Activated T-helper 1 cell treated with Interleukin-2 at 50 U/mL for 16 hours (primary cell): ENCODE measurements around the gene SUPT3H.
"Not testable (repeated sequence)": the region's sequence is repeated elsewhere in the genome, so short reads cannot be mapped to it uniquely, and the experiment has no call there.

Source experiments
- DNase-seq: peaks from one replicate; pipeline ENCODE4 v3.0.0-alpha.2; 2020; ENCODE audit warnings: low read depth

SUPT3H gene

DNA sequence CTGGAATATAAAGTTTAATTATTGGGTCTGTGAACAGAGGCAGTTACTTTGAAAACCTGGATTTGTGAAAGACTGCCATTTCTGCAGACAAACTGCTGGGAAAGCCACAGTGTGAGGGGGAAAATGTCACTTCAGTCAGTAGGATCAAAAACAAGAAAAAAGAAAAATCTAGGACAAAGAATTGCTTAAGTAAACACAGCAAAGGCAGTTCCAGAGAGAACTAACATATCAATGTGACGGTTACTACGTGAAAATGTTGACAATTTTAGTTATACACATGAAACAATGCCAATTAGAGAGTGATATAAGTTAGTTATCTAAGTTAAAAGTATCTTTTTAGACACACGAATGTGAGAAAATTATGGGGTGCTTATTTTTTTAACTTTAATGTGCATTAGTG, 320.0 kb downstream of the SUPT3H start:
- no peak for DNase-seq

DNA sequence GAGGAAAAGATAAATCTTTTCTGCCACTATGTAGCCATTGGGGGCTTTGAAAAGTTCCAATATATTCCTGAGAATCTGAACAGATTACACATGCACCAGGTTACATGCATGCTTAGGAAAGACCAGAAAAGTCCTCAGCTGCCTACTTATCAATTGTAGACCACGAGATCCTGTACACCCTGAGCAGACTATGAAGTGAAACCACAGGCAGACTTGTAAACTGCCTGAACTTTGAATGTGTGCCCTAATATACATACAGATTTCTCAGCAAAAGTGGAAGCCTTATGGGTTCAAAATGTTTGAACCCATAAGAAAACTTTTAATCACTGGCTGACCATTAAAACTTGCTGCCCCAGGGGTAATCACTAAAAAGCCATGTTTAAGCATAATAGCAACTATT, 323.1 kb downstream of the SUPT3H start:
- no peak for DNase-seq

DNA sequence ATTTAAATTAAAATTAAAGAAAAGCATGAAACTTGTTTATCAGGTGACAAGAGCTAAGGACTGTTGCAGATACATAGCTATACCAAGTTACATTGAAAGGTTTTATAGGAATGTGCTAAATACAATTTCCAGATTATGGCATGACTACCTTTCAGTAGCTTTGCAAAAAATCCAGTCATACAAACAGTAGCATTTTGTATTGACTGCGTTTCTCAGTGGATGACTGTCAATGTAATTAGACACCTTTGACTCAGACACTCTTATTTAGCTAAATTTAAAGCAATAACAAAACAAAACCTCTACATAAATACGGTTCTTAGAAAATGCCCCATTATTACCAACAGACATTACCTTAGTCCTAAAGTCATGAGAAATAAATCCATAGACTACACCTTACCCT, 325.4 kb downstream of the SUPT3H start:
- DNase-seq: no peak

DNA sequence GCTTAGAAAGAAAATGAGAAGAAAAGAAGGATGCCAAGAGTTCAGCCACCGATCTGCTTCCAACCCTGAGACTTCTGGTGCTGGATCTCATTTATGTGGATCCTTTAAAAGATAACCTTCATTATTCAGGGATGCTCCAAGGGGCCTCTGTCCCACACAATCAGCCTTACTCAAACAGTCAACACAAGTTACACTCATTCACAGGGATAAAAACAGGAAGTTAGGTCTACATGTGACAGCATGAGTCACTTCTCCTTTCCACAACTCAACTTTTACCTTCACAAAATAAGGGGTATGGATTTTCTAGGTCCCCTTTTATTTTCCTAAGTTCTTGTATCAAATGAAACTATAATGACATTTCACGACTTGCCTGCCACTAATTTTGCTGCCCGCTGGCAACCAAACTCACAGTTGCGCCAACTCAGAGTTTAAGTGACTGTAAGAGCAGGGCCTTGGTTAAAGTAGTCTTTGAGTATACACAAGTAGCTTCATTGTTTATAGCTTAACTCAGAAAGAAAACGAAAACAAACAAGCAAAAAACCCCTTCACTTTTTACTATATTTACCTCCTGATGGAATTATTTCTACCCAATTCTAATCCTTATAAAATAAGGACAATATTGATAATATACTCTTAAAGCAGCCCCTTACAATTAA, 328.4 kb downstream of the SUPT3H start:
- DNase-seq: no peak

DNA sequence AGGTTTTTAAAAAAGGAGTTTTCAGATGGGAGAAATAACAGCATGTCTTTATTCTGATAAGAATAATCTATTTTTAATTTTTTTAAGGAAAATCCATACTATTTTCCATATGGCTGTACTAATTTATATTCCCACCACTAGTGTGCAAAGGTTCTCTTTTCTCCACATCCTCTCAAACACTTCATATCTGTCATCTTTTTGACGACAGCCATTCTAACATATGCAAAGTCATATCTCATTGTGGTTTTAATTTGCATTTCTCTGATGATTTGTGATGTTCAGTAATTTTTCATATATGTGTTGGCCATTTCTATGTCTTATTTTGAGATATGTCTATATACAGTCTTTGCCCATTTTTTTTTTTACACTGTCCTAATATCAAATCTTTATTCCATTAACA, 330.2 kb downstream of the SUPT3H start:
- no peak for DNase-seq

DNA sequence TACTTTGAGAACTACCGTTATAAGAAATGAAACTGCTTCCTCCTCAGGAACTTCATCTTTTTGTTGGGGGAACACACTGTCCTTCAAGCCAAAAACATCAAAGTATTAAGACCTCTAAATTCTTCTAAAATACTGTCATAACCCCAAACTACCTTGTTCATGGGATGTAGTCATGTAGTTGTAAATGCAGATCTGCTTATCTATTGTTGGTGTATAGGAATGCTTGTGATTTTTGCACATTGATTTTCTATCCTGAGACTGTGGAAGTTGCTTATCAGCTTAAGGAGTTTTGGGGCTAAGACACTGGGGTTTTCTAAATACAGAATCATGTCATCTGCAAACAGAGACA, 332.5 kb downstream of the SUPT3H start:
- no peak for DNase-seq

DNA sequence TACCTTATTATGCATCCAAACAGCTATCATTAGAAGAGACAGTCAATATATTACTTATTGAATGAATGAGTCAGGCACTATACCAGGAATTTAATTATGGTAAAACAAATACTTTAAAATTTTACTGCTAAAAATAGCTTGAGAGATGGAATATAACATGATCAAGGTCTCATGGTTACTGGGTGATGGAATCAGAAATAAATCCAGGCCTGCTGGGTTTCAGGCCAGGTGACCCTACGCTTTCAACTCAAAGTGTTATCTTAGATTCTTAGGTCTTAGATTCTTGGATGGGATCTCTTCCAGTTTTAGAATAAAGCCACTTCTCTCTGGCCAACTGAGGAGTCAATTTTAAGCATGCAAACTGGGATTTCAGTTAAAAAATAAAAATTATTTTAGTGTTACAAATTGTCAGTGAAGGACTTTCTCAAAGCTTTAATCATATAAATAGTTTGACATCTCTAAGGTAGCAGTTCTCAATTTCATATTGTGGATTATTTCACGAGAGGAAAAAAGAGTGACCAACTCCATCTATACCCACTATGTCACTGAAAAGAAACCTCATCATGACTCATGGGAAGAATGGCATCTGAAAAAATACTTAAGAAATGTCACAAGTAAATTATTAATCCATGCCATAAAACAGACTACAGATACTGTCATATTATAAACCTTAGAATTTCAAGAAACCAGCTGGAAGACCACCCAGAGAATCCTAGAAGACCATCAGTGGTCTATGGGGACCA, 333.1 kb downstream of the SUPT3H start:
- no peak for DNase-seq

DNA sequence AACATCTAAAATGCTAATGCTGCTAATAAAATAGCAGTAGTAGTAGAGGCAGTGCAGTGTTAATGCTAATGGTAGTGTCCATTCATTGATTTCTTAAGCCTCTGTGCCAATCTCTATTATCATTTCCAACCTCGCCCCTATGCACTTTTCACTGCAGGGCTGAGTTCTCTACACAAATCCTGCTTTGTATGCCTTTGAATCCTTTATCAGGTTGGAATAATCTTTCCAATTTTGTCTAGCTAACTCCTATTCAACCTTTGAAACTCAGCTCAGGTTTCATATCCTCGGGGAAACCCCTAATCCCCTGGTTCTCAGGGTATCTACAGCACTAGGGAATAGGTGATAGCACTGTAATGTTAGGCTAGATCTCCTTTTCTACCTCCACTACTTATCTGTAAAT, 333.6 kb downstream of the SUPT3H start:
- no peak for DNase-seq

DNA sequence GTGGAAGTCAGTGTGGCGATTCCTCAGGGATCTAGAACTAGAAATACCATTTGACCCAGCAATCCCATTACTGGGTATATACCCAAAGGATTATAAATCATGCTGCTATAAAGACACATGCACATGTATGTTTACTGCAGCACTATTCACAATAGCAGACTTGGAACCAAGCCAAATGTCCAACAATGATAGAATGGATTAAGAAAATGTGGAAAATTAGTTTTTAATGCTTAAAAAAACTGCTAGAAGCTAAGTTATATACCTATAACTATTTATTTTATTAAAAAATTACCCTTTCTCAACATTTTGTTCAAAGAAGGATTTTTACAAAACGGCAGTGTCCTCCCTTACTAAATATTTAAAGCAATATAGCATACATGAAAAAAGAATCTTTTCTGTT, 335.1 kb downstream of the SUPT3H start:
- DNase-seq: not testable (repeated sequence)

DNA sequence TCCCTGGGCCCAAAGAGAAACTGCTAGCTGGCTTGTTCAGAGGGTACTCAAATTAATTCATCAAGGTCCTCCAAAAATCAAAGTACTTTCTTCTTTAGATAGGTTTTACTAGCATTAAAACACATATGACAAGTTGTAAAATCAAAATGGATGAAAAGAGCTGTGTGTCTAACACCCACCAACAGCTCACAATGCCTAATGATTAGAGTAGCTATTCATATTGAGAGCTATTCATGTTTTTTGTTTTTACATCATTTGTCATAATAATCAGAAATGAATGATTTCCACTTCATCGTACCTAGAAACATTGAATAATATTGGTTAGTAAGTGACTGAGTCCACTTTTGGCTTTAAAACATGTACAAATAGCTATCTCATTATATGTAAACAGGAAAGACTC, 339.5 kb downstream of the SUPT3H start:
- DNase-seq: no peak

DNA sequence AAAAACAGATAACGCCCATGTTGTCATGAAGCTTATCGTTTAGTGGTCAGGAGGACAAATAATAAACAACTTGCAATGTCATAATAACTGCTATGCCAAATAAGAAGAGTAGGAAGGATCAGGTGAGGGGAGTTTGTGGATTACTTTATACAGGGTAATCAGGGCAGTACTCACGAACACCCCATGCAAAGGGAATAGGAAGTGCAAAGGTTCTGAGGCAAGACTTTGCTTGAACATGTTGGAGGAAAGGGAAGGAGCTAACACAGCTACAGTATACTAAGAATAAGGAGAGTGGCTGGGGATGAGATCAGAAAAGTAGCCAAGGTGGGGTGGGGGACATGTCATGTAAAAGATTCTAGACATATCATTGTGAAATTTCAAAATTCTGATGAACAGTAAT, 341.6 kb downstream of the SUPT3H start:
- DNase-seq: no peak

DNA sequence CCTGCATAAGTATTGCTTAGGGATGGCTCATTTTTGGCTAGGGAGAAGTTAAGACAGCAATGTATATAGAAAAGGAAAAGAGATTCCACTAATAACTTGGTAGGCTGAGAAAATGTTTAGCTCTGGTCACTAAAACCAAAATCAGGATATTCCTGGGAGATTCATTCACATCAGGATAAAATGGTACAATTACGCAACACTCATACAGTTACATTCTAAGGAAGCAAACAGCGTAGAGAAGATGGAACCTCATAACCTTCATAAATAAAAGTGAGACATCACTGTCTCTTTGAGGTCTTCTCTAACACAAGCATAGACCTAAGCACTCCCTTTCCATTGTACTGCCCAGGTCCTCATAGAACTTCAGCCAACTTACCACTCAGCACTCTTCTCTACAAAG, 345.3 kb downstream of the SUPT3H start:
- DNase-seq: no peak

DNA sequence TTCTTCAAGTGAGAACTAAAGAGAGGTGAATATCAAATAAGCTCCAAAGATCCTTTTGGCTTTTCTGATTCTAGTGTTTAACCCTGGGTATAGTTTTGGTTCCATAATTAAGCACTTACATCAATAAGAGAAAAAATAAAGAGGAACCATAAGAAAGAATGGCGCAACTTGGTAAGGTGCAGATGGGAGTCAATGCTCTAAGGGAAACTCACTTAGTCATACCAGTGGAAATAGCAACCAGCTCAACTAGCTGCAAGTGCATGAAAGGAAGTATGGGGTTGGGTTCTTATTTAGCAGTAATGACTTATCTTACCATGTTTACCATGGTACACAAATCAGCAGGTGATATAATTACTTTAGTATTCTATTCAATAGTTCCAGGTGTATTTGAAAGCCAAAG, 346.1 kb downstream of the SUPT3H start:
- no peak for DNase-seq

DNA sequence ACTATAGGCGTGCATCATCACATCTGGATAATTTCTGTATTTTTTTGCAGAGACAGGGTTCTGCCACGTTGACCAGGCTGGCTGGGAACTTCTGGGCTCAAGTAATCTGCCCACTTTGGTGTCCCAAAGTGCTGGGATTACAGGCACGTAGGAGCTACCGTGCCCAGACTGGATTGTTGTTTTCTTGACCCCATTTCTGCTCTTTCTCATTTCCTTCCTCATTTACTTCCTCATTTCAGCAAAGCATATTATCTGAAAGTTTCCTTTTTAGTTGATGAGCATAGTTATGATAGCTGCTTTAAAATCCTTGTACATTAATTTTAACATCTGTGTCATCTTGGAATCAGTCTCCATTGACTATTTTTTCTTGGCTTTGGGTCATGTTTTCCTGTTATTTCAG, 350.6 kb downstream of the SUPT3H start:
- no peak for DNase-seq

DNA sequence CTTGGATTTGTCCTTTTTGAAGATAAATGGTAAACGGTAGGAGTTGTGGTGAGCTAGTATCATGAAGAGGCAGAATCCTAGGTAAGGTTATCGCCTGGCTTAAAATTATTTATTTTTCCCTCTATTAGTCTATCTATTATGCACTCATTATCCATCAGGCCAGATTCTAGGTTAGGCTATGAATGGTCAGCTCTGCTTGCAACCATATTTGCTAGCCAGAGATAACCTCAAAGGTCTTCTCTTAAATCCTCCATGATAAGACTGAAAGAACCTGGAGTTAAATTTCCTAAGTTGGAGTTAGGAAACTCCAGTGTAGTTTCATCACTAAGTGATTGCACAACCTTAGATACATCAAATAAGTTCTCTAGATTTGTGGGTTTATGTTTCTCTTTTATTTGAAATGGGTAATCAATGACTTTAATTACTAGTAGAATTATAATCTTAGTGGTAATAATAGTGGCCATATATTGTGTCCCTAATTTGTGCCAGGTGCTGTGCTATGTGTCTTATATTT, 351.7 kb downstream of the SUPT3H start:
- DNase-seq: no peak

DNA sequence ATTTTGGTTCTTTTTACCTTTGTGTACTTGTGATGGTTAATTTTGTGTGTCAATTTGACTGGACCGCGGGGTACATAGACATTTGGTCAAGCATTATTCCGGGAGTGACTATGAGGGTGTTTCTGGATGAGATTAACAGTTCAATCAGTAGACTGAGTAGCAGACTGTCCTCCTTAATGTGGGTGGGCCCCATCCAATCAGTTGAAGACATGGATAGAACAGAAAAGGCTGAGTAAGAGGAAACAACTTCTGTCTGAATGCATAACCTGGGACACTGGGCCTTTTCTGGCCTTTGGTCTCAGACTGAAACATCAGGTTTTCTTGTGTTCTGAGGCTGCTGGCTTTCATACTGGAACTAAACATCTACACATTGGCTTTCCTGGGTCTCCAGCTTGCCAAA, 353.1 kb downstream of the SUPT3H start:
- DNase-seq: no peak

DNA sequence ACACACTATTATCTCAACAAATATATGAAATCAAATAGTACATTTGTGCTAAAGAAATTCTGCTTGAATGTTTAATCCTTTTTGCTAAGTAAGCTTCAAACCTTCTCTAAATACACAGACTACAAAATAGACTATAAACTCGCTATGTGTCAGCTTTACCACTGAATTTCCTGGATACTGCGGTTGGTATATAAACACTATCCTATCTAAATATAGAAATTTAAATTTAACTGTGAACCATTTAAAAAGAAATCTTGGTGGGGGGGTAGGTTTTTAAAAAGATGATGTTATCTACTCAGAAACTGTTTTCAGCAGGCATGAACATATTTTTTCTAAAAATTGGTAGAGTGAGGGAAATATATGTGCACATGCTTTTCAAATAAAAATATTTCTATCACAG, 356.1 kb downstream of the SUPT3H start:
- DNase-seq: no peak

DNA sequence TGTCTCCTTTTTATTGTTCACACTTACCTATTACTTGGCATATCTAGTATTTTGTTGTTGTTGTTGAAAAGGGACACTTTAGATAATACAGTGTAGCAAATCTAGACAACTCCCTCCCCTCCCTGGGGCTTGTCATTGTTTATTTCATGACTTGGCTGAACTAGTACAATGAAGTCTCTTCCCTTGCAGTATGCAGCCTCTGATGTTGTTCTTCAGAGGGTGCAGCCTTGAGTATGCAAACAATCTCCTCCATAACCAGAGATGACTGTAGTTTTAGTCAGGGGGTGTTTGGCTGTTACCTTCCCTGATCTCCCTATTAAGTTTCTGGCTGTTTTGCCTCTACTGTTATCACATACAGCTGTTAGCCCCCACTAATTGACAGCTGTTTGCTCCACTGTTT, 365.0 kb downstream of the SUPT3H start:
- DNase-seq: no peak

DNA sequence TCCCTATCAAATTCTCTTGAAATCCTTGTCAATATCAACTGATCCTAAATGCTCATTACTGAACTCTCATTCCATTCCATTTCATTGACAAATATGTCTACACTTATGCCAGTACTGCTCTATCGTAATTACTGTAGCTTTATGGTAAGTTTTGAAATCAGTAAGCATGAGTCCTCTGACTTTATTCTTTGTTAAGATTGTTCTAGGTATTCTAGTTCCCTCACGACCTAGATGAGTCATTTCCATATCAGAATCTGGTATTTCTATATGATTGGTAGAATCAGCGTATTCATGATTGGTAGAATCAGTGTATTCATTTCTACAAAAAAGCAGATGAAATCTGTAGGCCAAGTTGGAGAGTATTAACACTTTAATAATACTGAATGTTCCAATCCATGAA, 368.2 kb downstream of the SUPT3H start:
- DNase-seq: no peak

DNA sequence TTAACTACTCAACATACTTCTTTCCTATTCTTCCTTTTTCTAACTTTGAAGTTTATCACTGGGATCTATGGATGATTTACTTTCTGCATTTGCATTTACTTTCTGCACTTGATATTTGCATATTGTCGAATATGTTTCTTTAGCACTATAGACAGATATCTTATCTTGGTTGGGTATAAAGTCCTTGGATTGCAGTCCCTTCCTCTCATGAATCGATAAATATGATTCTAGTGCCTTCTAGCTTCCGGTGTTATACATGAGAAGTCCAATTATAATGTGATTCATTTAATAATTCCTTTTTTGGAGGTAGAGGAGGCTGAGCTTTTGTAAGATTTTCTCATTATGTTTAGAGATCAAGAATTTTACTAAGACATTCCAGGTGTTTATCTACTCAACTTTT, 370.8 kb downstream of the SUPT3H start:
- DNase-seq: no peak

DNA sequence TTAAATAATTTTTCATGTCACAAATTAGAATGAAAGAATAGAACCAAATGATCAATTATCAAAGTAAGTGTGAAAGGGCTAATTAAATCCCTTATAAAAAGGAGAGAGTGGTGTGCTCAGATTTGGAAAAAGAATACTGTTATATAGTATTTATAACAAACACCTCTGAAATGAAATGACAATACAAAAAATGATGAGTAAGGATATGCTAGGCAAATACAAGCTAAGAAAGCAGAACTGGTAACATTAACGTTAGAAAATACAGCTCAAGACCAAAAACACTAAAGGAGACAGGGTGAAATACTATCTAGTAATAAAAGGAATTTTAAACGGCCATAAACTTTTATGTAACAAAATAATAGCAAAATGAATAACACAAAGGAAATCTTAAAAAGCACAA, 373.8 kb downstream of the SUPT3H start:
- DNase-seq: no peak

DNA sequence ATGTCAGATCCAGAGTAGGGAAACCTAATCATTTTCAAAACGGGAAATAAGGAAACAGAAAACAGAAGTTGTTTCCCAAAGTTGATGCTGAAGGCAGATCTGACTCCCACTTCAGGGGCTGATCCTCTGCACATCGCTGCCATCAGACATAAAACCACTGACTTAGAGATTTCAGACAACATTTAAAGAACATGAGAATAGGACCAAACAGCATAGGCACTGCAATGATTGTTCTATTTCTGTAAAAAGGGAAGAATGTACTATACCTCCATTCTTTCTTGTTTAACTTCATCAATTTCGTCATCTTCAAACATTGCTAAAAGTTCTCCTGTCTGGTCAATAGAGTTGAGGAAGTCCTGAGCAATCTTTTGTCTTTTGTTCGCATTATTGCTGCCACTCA, 374.3 kb downstream of the SUPT3H start:
- no peak for DNase-seq

DNA sequence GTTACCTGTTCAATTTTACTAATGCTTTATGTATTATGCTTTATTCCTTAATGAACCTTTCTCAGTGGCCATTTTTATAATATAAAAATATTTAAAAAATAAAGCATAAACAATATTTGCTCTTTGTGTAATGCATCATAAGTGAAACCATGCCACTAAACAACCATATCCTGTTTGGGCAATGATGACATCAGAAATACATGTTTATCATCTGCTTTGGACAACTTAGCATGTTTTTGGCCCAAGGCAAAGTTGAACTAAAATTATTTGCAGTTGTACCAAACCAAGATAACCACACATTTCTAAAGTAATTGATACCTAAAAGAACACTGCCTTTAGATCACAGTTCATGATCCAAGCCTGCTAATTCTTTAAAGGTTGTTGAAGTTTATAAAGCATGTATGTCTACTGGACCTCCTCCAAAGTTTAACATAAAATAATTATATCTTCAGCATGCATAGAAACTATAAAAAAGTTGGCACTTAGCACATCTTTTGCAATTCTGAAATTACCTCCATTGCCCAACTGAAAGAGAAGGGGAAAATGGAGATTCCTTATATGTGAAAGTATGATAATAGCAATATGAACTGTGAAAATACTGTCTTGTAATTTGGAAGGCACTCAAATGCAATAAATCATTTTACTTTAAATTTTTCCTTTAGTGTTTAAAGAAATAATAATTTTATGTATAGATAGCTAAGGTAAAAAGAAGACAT, 375.2 kb downstream of the SUPT3H start:
- no peak for DNase-seq
